ENCODE measurements around the gene MTG2.

Gene MTG2

DNA sequence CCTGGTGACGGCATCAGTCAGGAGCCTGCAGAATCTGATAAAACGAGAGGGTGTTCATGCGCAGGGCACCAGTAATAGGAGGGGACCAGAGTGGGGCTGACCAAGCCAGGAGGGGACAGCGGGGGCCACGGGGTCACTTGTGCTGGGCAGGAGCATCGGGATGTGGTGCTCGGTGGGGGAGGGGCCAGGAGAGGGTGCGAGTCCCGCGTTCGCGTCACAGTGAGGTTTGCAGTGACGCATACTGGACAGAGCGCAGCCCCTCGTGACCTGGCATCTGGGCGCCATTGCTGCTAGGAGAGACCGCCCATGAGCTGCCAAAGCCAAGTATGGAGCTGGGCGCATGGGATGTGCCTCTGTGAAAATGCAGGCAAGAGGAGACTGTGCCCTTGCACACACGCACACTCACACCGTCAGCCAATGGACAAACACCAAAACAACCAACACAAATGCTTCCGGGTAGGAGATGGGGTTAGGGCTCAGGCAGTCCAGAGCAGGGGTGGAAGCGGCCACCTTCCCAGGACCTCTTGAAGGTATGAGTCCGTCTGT, 13.9 kb upstream of the MTG2 start:
- peaks cover 95% of the 10 kb centered on the region for H3K36me3 ChIP-seq

DNA sequence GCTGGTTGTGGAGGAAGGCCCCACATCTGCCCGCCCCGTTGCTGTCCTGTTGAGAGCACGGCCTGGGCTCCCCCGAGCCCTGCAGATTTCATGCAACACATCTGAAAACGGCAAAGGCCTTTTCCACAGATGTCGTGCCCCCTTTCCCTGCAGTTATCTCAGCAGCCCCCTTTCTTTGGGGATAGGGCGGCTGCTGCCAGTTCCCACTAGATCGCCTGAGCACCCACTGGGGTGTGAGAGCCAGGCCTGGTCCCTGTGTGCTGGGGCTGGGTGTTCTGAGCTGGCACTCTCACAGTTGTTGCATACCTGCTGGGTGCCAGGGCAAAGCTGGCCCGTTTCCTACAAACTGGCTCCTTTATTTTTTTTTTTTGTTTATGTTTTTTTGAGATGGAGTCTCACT, 12.3 kb upstream of the MTG2 start:
- Histone ChIP-seq H3K9me3 (no peaks in the 10 kb centered on the region), H3K4me2 (no peak overlapping the region), H3K27me3 (no peaks in the 10 kb centered on the region), H3K9ac (no peak overlapping the region), H3K27ac (no peak overlapping the region), H4K20me1 (no peaks in the 10 kb centered on the region), H3K4me1 (no peaks in the 10 kb centered on the region), H3K36me3 (peaks cover 95% of the 10 kb centered on the region), H3K4me3 (no peak overlapping the region)
- no peak for TF ChIP-seq Cebpa-rat (IDR thresholded peaks at IDR 0.05)

More for the DNA sequence above, 13.9 kb upstream of the MTG2 start:
- no peak overlapping the region for H3K9ac ChIP-seq
- no peak overlapping the region for H3K4me2 ChIP-seq
- H3K4me1 ChIP-seq = no peaks in the 10 kb centered on the region
- TF ChIP-seq Cebpa-rat (IDR thresholded peaks at IDR 0.05) = no peak
- no peaks in the 10 kb centered on the region for H3K9me3 ChIP-seq
- H3K27ac ChIP-seq = no peak overlapping the region
- no peak overlapping the region for H3K4me3 ChIP-seq
- H4K20me1 ChIP-seq = peaks cover 5% of the 10 kb centered on the region; the same call in 1 of the 2 replicates
- no peaks in the 10 kb centered on the region for H3K27me3 ChIP-seq

DNA sequence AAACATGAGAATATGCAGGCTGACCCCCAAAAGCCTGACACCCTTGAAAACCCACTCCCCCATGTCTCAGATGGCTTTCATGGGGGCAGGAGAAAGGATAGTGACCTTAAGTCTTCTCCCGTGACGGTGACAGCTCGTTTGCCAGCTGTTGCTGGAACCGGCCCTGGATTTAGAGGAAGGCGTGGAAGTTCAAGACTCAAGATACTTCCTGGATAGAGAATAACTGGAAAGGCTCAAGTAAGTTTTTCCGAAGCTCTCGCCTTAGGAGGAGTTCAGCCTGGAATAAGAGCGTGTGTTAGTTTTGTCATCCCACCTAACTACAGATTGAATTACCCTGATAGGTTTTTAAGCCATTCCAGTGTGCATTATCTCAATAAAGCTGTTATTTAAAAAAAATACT, 11.6 kb upstream of the MTG2 start:
- H3K27me3 ChIP-seq = no peaks in the 10 kb centered on the region
- H3K27ac ChIP-seq = no peak overlapping the region
- H3K36me3 ChIP-seq = peaks cover 95% of the 10 kb centered on the region
- H3K9ac ChIP-seq = no peak overlapping the region
- no peak overlapping the region for H3K4me2 ChIP-seq
- H3K4me1 ChIP-seq = no peaks in the 10 kb centered on the region
- H3K4me3 ChIP-seq = no peak overlapping the region
- no peaks in the 10 kb centered on the region for H4K20me1 ChIP-seq
- TF ChIP-seq Cebpa-rat (IDR thresholded peaks at IDR 0.05) = no peak
- no peaks in the 10 kb centered on the region for H3K9me3 ChIP-seq

GRCh38 chr20:62172666-62173065, 10.2 kb upstream of the MTG2 start:
- H3K27me3 ChIP-seq = no peaks in the 10 kb centered on the region
- no peak for TF ChIP-seq Cebpa-rat (IDR thresholded peaks at IDR 0.05)
- no peaks in the 10 kb centered on the region for H3K9me3 ChIP-seq
- no peak overlapping the region for H3K4me2 ChIP-seq
- H3K9ac ChIP-seq = no peak overlapping the region
- no peaks in the 10 kb centered on the region for H4K20me1 ChIP-seq
- no peak overlapping the region for H3K4me3 ChIP-seq
- H3K27ac ChIP-seq = no peak overlapping the region
- H3K4me1 ChIP-seq = no peaks in the 10 kb centered on the region
- peaks cover 94% of the 10 kb centered on the region for H3K36me3 ChIP-seq

DNA sequence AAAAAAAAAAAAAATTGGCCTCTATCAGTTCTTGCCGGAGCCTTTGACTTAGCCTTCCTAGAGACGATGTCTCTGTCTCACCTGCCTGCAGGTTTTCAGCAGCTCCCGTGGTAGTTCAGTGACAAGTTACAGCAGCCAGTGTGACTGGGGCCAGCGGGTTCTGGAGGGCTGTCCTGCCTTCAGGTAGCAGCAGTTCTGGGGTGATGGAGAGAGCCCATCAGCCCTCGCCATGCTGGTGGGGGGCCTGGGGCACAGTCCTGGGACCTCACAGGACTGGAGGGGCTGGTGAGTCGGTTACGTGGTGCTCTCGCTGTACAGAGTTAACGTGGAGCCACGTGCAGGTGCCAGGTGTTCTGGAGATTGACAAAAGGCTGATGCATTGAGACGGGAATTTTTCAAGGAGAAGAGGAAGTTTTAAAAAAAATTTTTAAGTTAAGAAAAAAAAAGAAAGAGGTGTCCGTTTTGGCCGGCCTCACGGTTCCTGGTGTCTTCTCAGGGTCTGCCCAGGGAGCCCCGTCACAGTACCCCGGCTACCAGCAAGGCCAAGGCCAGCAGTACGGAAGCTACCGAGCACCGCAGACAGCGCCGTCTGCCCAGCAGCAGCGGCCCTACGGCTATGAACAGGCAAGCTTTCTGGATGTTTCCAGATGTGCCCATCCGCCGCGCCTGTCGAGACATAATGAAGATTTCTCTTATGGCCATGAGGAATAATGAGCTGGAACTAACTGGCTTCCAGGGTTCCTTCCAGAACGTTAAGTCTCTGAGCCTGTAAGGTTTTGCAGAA, 8.6 kb upstream of the MTG2 start:
- no peak overlapping the region for H3K4me3 ChIP-seq
- H3K36me3 ChIP-seq = peaks cover 94% of the 10 kb centered on the region
- no peak overlapping the region for H3K9ac ChIP-seq
- no peaks in the 10 kb centered on the region for H4K20me1 ChIP-seq
- no peaks in the 10 kb centered on the region for H3K9me3 ChIP-seq
- H3K4me2 ChIP-seq = no peak overlapping the region
- H3K27ac ChIP-seq = no peak overlapping the region
- H3K4me1 ChIP-seq = no peaks in the 10 kb centered on the region
- TF ChIP-seq Cebpa-rat (IDR thresholded peaks at IDR 0.05) = no peak
- no peaks in the 10 kb centered on the region for H3K27me3 ChIP-seq

GRCh38 chr20:62174870-62175624, 7.8 kb upstream of the MTG2 start:
- Histone ChIP-seq H3K9me3 (no peaks in the 10 kb centered on the region), H3K9ac (no peak overlapping the region), H3K4me2 (no peak overlapping the region), H3K36me3 (peaks cover 92% of the 10 kb centered on the region), H3K4me3 (no peak overlapping the region), H3K27me3 (no peaks in the 10 kb centered on the region), H4K20me1 (no peaks in the 10 kb centered on the region), H3K27ac (no peak overlapping the region), H3K4me1 (no peaks in the 10 kb centered on the region)
- TF ChIP-seq Cebpa-rat (IDR thresholded peaks at IDR 0.05) = no peak

DNA sequence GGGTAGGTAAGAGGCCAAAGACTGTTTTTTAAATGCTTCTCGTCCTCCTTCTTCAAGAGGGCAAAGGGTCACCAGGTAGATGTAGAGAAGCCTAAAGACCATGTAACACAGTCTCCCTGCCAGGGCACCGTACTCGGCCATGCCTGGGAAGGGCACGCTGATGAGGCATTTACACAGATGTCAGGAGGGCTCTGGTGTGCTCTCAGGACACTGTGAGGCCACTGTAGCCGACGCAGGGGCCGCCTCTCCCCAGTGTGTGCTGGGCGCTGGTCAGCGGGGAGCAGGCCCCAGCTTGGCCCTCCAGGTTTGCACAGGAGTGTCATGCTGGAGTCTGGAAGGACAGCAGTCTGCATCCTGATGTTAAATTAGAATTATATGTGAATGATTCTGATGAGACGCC, 7.1 kb upstream of the MTG2 start:
- Histone ChIP-seq H3K36me3 (peaks cover 90% of the 10 kb centered on the region), H4K20me1 (no peaks in the 10 kb centered on the region), H3K9ac (no peak overlapping the region), H3K9me3 (no peaks in the 10 kb centered on the region), H3K27ac (no peak overlapping the region), H3K27me3 (no peaks in the 10 kb centered on the region), H3K4me2 (no peak overlapping the region), H3K4me3 (no peak overlapping the region), H3K4me1 (no peaks in the 10 kb centered on the region)
- TF ChIP-seq Cebpa-rat (IDR thresholded peaks at IDR 0.05) = no peak

DNA sequence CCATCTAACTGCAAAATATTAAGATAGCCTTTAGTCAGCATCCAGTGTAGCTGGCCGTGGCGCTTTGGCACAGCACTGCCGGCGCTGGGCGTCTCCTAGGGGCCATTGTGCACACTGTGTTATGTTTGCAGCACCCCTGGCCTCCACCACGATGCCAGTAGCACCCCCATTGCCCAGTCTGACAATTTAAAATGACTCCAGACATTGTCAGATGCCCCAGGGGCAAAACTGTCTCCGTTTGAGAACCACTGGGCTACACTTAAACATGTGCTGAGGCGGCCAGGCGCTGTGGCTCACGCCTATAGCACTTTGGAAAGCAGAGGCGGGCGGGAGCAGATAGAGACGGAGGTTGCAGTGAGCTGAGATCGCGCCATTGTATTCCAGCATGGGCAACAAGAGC, 6.0 kb upstream of the MTG2 start:
- no peak overlapping the region for H3K27ac ChIP-seq
- no peaks in the 10 kb centered on the region for H3K27me3 ChIP-seq
- H4K20me1 ChIP-seq = no peaks in the 10 kb centered on the region
- TF ChIP-seq Cebpa-rat (IDR thresholded peaks at IDR 0.05) = no peak
- H3K9ac ChIP-seq = no peak overlapping the region
- H3K9me3 ChIP-seq = no peaks in the 10 kb centered on the region
- no peak overlapping the region for H3K4me3 ChIP-seq
- H3K36me3 ChIP-seq = peaks cover 81% of the 10 kb centered on the region
- H3K4me2 ChIP-seq = no peak overlapping the region
- H3K4me1 ChIP-seq = peaks cover 4% of the 10 kb centered on the region

DNA sequence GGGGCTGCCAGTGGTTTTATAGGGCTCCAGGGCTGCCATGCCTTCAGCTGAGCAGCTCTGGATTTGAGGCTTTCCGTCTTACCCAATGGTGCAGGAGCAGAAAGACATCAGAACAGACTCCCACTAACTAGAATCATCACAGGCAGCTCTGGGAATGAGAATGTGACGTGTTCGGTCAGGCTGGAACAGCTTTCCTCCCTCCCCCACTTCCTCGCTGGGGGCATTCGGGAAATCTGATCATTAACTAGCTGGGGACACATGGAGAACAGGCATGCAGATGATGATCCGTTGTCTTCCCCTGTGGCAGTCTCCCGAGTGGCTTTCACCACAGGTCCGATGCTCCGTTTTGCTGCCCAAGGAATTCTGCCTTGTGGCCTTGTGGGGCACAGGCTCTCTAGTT, 5.5 kb upstream of the MTG2 start:
- peaks cover 77% of the 10 kb centered on the region for H3K36me3 ChIP-seq
- no peaks in the 10 kb centered on the region for H3K27me3 ChIP-seq
- H3K27ac ChIP-seq = no peak overlapping the region
- H3K4me1 ChIP-seq = peaks cover 9% of the 10 kb centered on the region
- no peak overlapping the region for H3K4me3 ChIP-seq
- H3K9ac ChIP-seq = no peak overlapping the region
- H3K9me3 ChIP-seq = no peaks in the 10 kb centered on the region
- no peaks in the 10 kb centered on the region for H4K20me1 ChIP-seq
- H3K4me2 ChIP-seq = no peak overlapping the region
- TF ChIP-seq Cebpa-rat (IDR thresholded peaks at IDR 0.05) = no peak

All from BLaER1 (cell line).